SJCRH30 (cell line): ENCODE results near the gene CNTNAP3. TPM values are rescaled to one million over a fixed set of nuclear protein-coding genes. Genes with fewer than 3 reads are reported as not detected.
"Not testable (repeated sequence)": the region's sequence is repeated elsewhere in the genome, so short reads cannot be mapped to it uniquely, and the experiment has no call there.

Source experiments
- DNase-seq, 2 experiments: peaks; one replicate each; pipeline ENCODE4 v3.0.0-alpha.2; 2015 to 2020
- H3K27ac ChIP-seq: fragments of 250-450 bp; sonication (Bioruptor Pico); 2 replicates; pipeline ENCODE4 v1.5.1; 2020; ENCODE audit warnings: mild to moderate bottlenecking, moderate library complexity
- H3K27me3 ChIP-seq: fragments of 250-450 bp; sonication (Bioruptor Pico); 2 replicates; pipeline ENCODE4 v1.5.1; 2020; ENCODE audit warnings: mild to moderate bottlenecking, moderate library complexity
- H3K36me3 ChIP-seq: fragments of 250-450 bp; sonication (Bioruptor Pico); 2 replicates; pipeline ENCODE4 v1.5.1; 2020; ENCODE audit warnings: mild to moderate bottlenecking, moderate library complexity
- H3K4me1 ChIP-seq: fragments of 250-450 bp; sonication (Bioruptor Pico); 2 replicates; pipeline ENCODE4 v1.5.1; 2020; ENCODE audit warnings: mild to moderate bottlenecking, moderate library complexity
- H3K4me3 ChIP-seq: fragments of 250-450 bp; sonication (Bioruptor Pico); 2 replicates; pipeline ENCODE4 v1.5.1; 2020; ENCODE audit warnings: mild to moderate bottlenecking, moderate library complexity
- H3K9me3 ChIP-seq: fragments of 250-450 bp; sonication (Bioruptor Pico); replicated peaks from 2 replicates; pipeline ENCODE4 v1.5.1; 2020; ENCODE audit warnings: mild to moderate bottlenecking, moderate library complexity
- total RNA-seq: library from RNA; depleted of rRNA; stranded (reverse); fragments of >200 nt; shearing (Covaris generic); gene quantifications from 2 replicates; pipeline ENCODE4 v1.2.3, GENCODE V29; 2014; rRNA removed

Gene CNTNAP3
- total RNA-seq, 1 experiment from 2014 or later: 12.3 TPM

- H3K27ac ChIP-seq, DNase-seq, H3K4me3 ChIP-seq: not testable (repeated sequence)
These were observed 257.6 kb downstream of the CNTNAP3 start for GRCh38 chr9:39030204-39031019.

GRCh38 chr9:39028855-39029254 lies 259.1 kb downstream of the CNTNAP3 start:
- H3K4me1 ChIP-seq, H3K36me3 ChIP-seq, H3K9me3 ChIP-seq, H3K27ac ChIP-seq, H3K27me3 ChIP-seq, H3K4me3 ChIP-seq, DNase-seq: not testable (repeated sequence)

More at GRCh38 chr9:39030204-39031019, 257.6 kb downstream of the CNTNAP3 start:
- H3K36me3 ChIP-seq, H3K27me3 ChIP-seq, H3K4me1 ChIP-seq, H3K9me3 ChIP-seq: not testable (repeated sequence)

- H3K4me1 ChIP-seq, H3K27ac ChIP-seq, H3K4me3 ChIP-seq, H3K36me3 ChIP-seq, H3K27me3 ChIP-seq, H3K9me3 ChIP-seq, DNase-seq: not testable (repeated sequence)
These were observed 259.8 kb downstream of the CNTNAP3 start for GRCh38 chr9:39028168-39028567.

GRCh38 chr9:39025911-39026588 lies 261.9 kb downstream of the CNTNAP3 start:
- H3K4me3 ChIP-seq, DNase-seq, H3K36me3 ChIP-seq, H3K4me1 ChIP-seq, H3K9me3 ChIP-seq, H3K27me3 ChIP-seq, H3K27ac ChIP-seq: not testable (repeated sequence)

Other genes starting within 250 kb of the CNTNAP3 start
- gene SPATA31A1, start 67.5 kb upstream of the CNTNAP3 start, total RNA-seq: 0.05 TPM in 1 of 2 replicates, not detected in the other